ENCODE measurements around the gene PDCD6IP. TPM values are rescaled to one million over a fixed set of nuclear protein-coding genes. Genes with fewer than 3 reads are reported as not detected.

The PDCD6IP gene
- polyA plus RNA-seq, 3 donors = 88.8 to 100 (median 90.2) TPM

DNA sequence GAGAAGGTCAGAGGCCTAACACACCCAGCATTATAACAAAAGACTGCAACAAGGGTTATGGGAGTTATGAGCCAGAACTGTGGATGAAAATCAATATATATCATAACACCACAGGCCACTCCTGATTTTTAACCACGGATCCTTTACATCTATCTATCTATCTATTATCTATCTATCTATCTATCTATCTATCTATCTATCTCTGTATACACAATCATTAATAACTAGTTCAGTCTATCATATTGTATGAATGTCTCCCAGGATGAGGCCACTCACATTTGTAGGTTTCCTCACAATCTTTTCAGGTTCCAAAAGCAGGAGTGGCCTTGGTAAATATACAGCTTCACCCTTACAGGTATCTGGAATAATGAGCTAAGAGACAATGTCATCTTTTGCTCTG, 94.2 kb downstream of the PDCD6IP start:
- no peak overlapping the region for H3K27ac ChIP-seq (ENCODE audit: low read depth in 1 of 2, low read length in 2 of 2)
- no CpG with 5 or more reads among the region's 1 CpG for WGBS (ENCODE audit: insufficient coverage)
- no peak for DNase-seq
- peaks cover 6% of the 10 kb centered on the region for H3K4me1 Mint-ChIP-seq
- peaks cover 0 to 3% (median 2%) of the 10 kb centered on the region in 3 donors for H3K27me3 Mint-ChIP-seq (ENCODE audit: low read depth in 3 of 3)
- intact Hi-C loops (cut with micrococcal nuclease) = no loop called here
- H3K9me3 Mint-ChIP-seq = no peaks in the 10 kb centered on the region
- H3K36me3 ChIP-seq (replicated peaks in 1 of 2; ENCODE audit: control insufficient read depth in 1 of 2, insufficient read depth in 2 of 2, low read length in 2 of 2) = no peaks in the 10 kb centered on the region
- H3K27me3 ChIP-seq (ENCODE audit: control insufficient read depth in 2 of 2, insufficient read depth in 2 of 2, low read length in 2 of 2) = no peaks in the 10 kb centered on the region
- TF ChIP-seq, protein P1, sequence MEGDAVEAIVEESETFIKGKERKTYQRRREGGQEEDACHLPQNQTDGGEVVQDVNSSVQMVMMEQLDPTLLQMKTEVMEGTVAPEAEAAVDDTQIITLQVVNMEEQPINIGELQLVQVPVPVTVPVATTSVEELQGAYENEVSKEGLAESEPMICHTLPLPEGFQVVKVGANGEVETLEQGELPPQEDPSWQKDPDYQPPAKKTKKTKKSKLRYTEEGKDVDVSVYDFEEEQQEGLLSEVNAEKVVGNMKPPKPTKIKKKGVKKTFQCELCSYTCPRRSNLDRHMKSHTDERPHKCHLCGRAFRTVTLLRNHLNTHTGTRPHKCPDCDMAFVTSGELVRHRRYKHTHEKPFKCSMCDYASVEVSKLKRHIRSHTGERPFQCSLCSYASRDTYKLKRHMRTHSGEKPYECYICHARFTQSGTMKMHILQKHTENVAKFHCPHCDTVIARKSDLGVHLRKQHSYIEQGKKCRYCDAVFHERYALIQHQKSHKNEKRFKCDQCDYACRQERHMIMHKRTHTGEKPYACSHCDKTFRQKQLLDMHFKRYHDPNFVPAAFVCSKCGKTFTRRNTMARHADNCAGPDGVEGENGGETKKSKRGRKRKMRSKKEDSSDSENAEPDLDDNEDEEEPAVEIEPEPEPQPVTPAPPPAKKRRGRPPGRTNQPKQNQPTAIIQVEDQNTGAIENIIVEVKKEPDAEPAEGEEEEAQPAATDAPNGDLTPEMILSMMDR (IDR thresholded peaks at IDR 0.05) = no peak
- no peak overlapping the region for H3K4me2 ChIP-seq (replicated peaks; ENCODE audit: extremely low read depth, low read length, poor library complexity, severe bottlenecking)
- H3K4me3 Mint-ChIP-seq = no peak overlapping the region
- H2AFZ ChIP-seq (ENCODE audit: insufficient read depth, low read depth, low read length, poor library complexity, severe bottlenecking) = no peak overlapping the region
- H3K79me2 ChIP-seq (ENCODE audit: insufficient read depth, low read length) = no peaks in the 10 kb centered on the region
- no peak overlapping the region for H3K4me3 ChIP-seq (replicated peaks in 1 of 3; ENCODE audit: low read depth in 2 of 3, low read length in 3 of 3)
- no peaks in the 10 kb centered on the region for H3K9me3 ChIP-seq (replicated peaks in 1 of 2; ENCODE audit: control insufficient read depth in 1 of 2, insufficient read depth in 1 of 2, low read length in 2 of 2)
- H3K4me1 ChIP-seq (ENCODE audit: control insufficient read depth in 1 of 2, insufficient read depth in 2 of 2, low read length in 2 of 2) = no peaks in the 10 kb centered on the region
- no peak overlapping the region for H3K9ac ChIP-seq (ENCODE audit: insufficient read depth, low read length, poor library complexity, severe bottlenecking)
- no peak overlapping the region for H3K27ac Mint-ChIP-seq
- H4K20me1 ChIP-seq (ENCODE audit: insufficient read depth, low read length) = no peaks in the 10 kb centered on the region
- no peaks in the 10 kb centered on the region for H3K36me3 Mint-ChIP-seq

DNA sequence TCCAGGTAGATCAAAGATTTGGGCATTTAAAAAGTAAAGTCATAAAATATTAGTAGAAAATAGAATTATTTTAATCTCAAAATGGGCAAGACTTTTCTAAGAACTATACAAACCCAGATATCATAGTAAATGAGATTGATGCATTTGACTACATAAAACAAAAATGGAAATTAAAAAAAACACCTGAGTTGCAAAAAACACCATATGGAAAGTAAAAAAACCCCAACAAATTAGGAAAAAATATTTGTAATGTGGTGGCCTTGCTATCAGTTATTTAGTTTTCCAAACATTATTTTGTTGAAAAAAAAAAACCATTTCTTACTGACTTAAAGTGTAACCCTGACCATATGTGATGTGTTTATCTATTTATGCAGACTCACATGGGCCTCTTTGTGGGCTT, 97.2 kb downstream of the PDCD6IP start:
- peaks cover 0 to 11% (median 0%) of the 10 kb centered on the region in 7 donors for H3K9me3 Mint-ChIP-seq
- H3K9ac ChIP-seq (ENCODE audit: insufficient read depth, low read length, poor library complexity, severe bottlenecking) = no peak overlapping the region
- no peaks in the 10 kb centered on the region for H3K79me2 ChIP-seq (ENCODE audit: insufficient read depth, low read length)
- peaks cover 0 to 3% (median 2%) of the 10 kb centered on the region in 3 donors for H3K27me3 Mint-ChIP-seq (ENCODE audit: low read depth in 3 of 3)
- H3K4me2 ChIP-seq (replicated peaks; ENCODE audit: extremely low read depth, low read length, poor library complexity, severe bottlenecking) = no peak overlapping the region
- H3K4me3 ChIP-seq (replicated peaks in 1 of 3; ENCODE audit: low read depth in 2 of 3, low read length in 3 of 3) = no peak overlapping the region
- no peaks in the 10 kb centered on the region for H3K36me3 ChIP-seq (replicated peaks in 1 of 2; ENCODE audit: control insufficient read depth in 1 of 2, insufficient read depth in 2 of 2, low read length in 2 of 2)
- intact Hi-C loops (cut with micrococcal nuclease) = no loop called here
- no peaks in the 10 kb centered on the region for H4K20me1 ChIP-seq (ENCODE audit: insufficient read depth, low read length)
- H3K9me3 ChIP-seq (replicated peaks in 1 of 2; ENCODE audit: control insufficient read depth in 1 of 2, insufficient read depth in 1 of 2, low read length in 2 of 2) = no peaks in the 10 kb centered on the region
- no peak overlapping the region for H3K4me3 Mint-ChIP-seq
- H3K27me3 ChIP-seq (ENCODE audit: control insufficient read depth in 2 of 2, insufficient read depth in 2 of 2, low read length in 2 of 2) = no peaks in the 10 kb centered on the region
- no peak for DNase-seq
- no peak overlapping the region for H3K27ac Mint-ChIP-seq
- no peaks in the 10 kb centered on the region for H3K36me3 Mint-ChIP-seq
- no peak overlapping the region for H3K27ac ChIP-seq (ENCODE audit: low read depth in 1 of 2, low read length in 2 of 2)
- H3K4me1 ChIP-seq (ENCODE audit: control insufficient read depth in 1 of 2, insufficient read depth in 2 of 2, low read length in 2 of 2) = no peaks in the 10 kb centered on the region
- H3K4me1 Mint-ChIP-seq = no peaks in the 10 kb centered on the region
- no peak overlapping the region for H2AFZ ChIP-seq (ENCODE audit: insufficient read depth, low read depth, low read length, poor library complexity, severe bottlenecking)
- TF ChIP-seq, protein P1 (IDR thresholded peaks at IDR 0.05) = no peak

Data from CD14-positive monocyte (primary cell).